Prostate gland (tissue), 2 donors: ENCODE data around the gene PATL2. TPM values are rescaled to one million over a fixed set of nuclear protein-coding genes. Genes with fewer than 3 reads are reported as not detected.

ENCODE experiments used
- DNase-seq: peaks from one replicate; pipeline ENCODE4 v3.0.0-alpha.2; 2019; ENCODE audit warnings: low spot score
- H3K27ac ChIP-seq, 2 donors: fragments of 200-600 bp; sonication (generic); 2 replicates each; pipeline ENCODE4 v1.5.1; 2017 to 2019
- H3K27me3 ChIP-seq: fragments of 200-600 bp; sonication (generic); replicated peaks from 2 replicates; pipeline ENCODE4 v1.5.1; 2019; ENCODE audit not compliant: insufficient read depth
- H3K36me3 ChIP-seq, 2 donors: fragments of 200-600 bp; sonication (generic); 1 replicate in 1 of 2; 2 replicates in 1 of 2; pipeline versions ENCODE4 v1.5.1 to v1.8.1; 2017 to 2019
- H3K4me1 ChIP-seq: fragments of 200-600 bp; sonication (generic); replicated peaks from 2 replicates; pipeline ENCODE4 v1.5.1; 2019
- H3K4me3 ChIP-seq, 2 donors: fragments of 200-600 bp; sonication (generic); 2 replicates each; pipeline ENCODE4 v1.5.1; 2017 to 2019
- H3K9me3 ChIP-seq: fragments of 200-600 bp; sonication (generic); 2 replicates; pipeline ENCODE4 v1.5.1; 2017
- CTCF ChIP-seq, 4 experiments: fragments of 200-600 bp in 2 of 4; fragments of 450-650 bp in 2 of 4; sonication (generic) in 2 of 4; IDR thresholded peaks; 1 replicate in 3 of 4; 2 replicates in 1 of 4; pipeline ENCODE4 v1.5.1; 2016 to 2019; ENCODE audit warnings: antibody characterized with exemption in 4 of 4, mild to moderate bottlenecking in 2 of 4, moderate library complexity in 2 of 4
- POLR2A ChIP-seq: fragments of 450-650 bp; IDR thresholded peaks from one replicate; pipeline ENCODE4 v1.6.1; 2016; ENCODE audit warnings: antibody characterized with exemption, mild to moderate bottlenecking
- POLR2AphosphoS5 ChIP-seq: sonication (generic); formaldehyde crosslinking; IDR thresholded peaks from one replicate; pipeline ENCODE4 v1.6.1; 2017; ENCODE audit warnings: antibody characterized with exemption
- WGBS: methylation state at CpG from one replicate; pipeline ENCODE4 v1.1.5; 2018; 5-methylcytosine and 5-hydroxymethylcytosine counted together
- intact Hi-C: fragments of 100-400 bp; cut with DNase I; formaldehyde crosslinking; loops from one replicate; pipeline ENCODE4 v1.14.2; 2022
- total RNA-seq, 2 donors: library from RNA; depleted of rRNA; stranded (reverse); fragments of >200 nt; gene quantifications; one replicate each; pipeline ENCODE4 v1.1.0, GENCODE V29; 2016

Gene PATL2
- total RNA-seq, 2 donors from 2014 or later, result 0.77 to 1.2 TPM

GRCh38 chr15:44713006-44713966 is 2.2 kb upstream of the PATL2 start:
- peak overlapping the region; percentile 80 to 96 for H3K4me3 ChIP-seq
- H3K27me3 ChIP-seq, result no peaks in the 10 kb centered on the region
- H3K4me1 ChIP-seq, result no peaks in the 10 kb centered on the region
- H3K9me3 ChIP-seq, result no peaks in the 10 kb centered on the region
- WGBS, result 73% methylated on average over 5 of the region's 5 CpGs
- H3K27ac ChIP-seq, result peak overlapping the region; percentile 97 to 99
- TF ChIP-seq POLR2A (no peak), POLR2AphosphoS5 (peak; percentile 12), CTCF (IDR thresholded peaks at IDR 0.05) (no peak)
- DNase-seq, result no peak
- intact Hi-C loops, result loop anchor here (5.0 kb wide), 4 partner anchors 51 to 426 kb away; partner anchors contain the start of genes CTDSPL2, EIF3J, GOLM2 and SPG11
- peaks cover 8 to 19% of the 10 kb centered on the region in 2 donors for H3K36me3 ChIP-seq

- Histone ChIP-seq H3K9me3 (no peaks in the 10 kb centered on the region), H3K27ac (peak overlapping the region; percentile 97 to 99), H3K4me3 (peak overlapping the region; percentile 80 to 96), H3K4me1 (no peaks in the 10 kb centered on the region), H3K36me3 (peaks cover 8 to 16% of the 10 kb centered on the region in 2 donors), H3K27me3 (no peaks in the 10 kb centered on the region)
- WGBS, result 21% methylated on average over 24 of the region's 24 CpGs
- intact Hi-C loops, result loop anchor here (5.0 kb wide), 4 partner anchors 50 to 425 kb away; partner anchors contain the start of genes CTDSPL2, EIF3J, GOLM2 and SPG11
- TF ChIP-seq POLR2AphosphoS5 (peak; percentile 87), CTCF (IDR thresholded peaks at IDR 0.05) (no peak), POLR2A (peak; percentile 71)
- DNase-seq, result peak; percentile 82
These were observed 1.4 kb upstream of the PATL2 start for GRCh38 chr15:44712346-44713005.

- no peaks in the 10 kb centered on the region for H3K9me3 ChIP-seq
- H3K27me3 ChIP-seq, result no peaks in the 10 kb centered on the region
- peaks cover 1 to 10% of the 10 kb centered on the region in 2 donors for H3K36me3 ChIP-seq
- DNase-seq, result peak; percentile 28
- under 1% methylated on average over 45 of the region's 46 CpGs for WGBS
- intact Hi-C loops, result loop anchor here (1.0 to 5.0 kb wide), 5 partner anchors 16 to 425 kb away; partner anchors contain the start of genes CTDSPL2, EIF3J, GOLM2 and SPG11
- H3K27ac ChIP-seq, result peak overlapping the region; percentile 97 to 99
- H3K4me1 ChIP-seq, result no peaks in the 10 kb centered on the region
- TF ChIP-seq POLR2A (no peak), CTCF (IDR thresholded peaks at IDR 0.05) (no peak), POLR2AphosphoS5 (no peak)
- H3K4me3 ChIP-seq, result peak overlapping the region; percentile 80 to 96
These were observed 721 bp upstream of the PATL2 start for GRCh38 chr15:44711743-44712345.

GRCh38 chr15:44710236-44711095 is 657 bp downstream of the PATL2 start:
- intact Hi-C loops, result loop anchor here (1.0 to 5.0 kb wide), 5 partner anchors 18 to 423 kb away; partner anchors contain the start of genes CTDSPL2, EIF3J, GOLM2 and SPG11
- TF ChIP-seq CTCF (IDR thresholded peaks at IDR 0.05), result peak in 2 of 4 experiments; percentile 10 to 20
- no peak for TF ChIP-seq POLR2A
- TF ChIP-seq POLR2AphosphoS5, result no peak
- no peaks in the 10 kb centered on the region for H3K36me3 ChIP-seq
- H3K27ac ChIP-seq, result peak overlapping the region; percentile 97 to 99
- WGBS, result 19% methylated on average over 11 of the region's 11 CpGs
- H3K4me1 ChIP-seq, result no peaks in the 10 kb centered on the region
- H3K9me3 ChIP-seq, result no peaks in the 10 kb centered on the region
- H3K27me3 ChIP-seq, result no peaks in the 10 kb centered on the region
- DNase-seq, result peak; percentile 35
- H3K4me3 ChIP-seq, result peak overlapping the region; percentile 80 to 96
